ENCODE measurements around the gene CTDP1.

Gene CTDP1

GRCh38 chr18:79644006-79644665 is 35.5 kb upstream of the CTDP1 start:
- peak; percentile 85 for DNase-seq

GRCh38 chr18:79644666-79645057 is 34.9 kb upstream of the CTDP1 start:
- DNase-seq, result no peak

- no peak for DNase-seq
Measured at GRCh38 chr18:79645291-79645983, 34.2 kb upstream of the CTDP1 start.

- DNase-seq, result no peak
Measured at GRCh38 chr18:79647307-79647706, 32.3 kb upstream of the CTDP1 start.

GRCh38 chr18:79650959-79651358 is 28.6 kb upstream of the CTDP1 start:
- DNase-seq, result no peak

GRCh38 chr18:79657342-79657996 is 22.1 kb upstream of the CTDP1 start:
- peak; percentile 42 for DNase-seq

- DNase-seq, result no peak
Measured at GRCh38 chr18:79658366-79658765, 21.2 kb upstream of the CTDP1 start.

- DNase-seq, result no peak
Measured at GRCh38 chr18:79659733-79660132, 19.9 kb upstream of the CTDP1 start.

- DNase-seq, result no peak
Measured at GRCh38 chr18:79662034-79662433, 17.6 kb upstream of the CTDP1 start.

GRCh38 chr18:79662439-79662838 is 17.2 kb upstream of the CTDP1 start:
- no peak for DNase-seq

- DNase-seq, result no peak
Measured at GRCh38 chr18:79664525-79665125, 15.0 kb upstream of the CTDP1 start.

- no peak for DNase-seq
Measured at GRCh38 chr18:79668203-79668602, 11.4 kb upstream of the CTDP1 start.

- no peak for DNase-seq
Measured at GRCh38 chr18:79672490-79673276, 6.9 kb upstream of the CTDP1 start.

GRCh38 chr18:79677221-79677620 is 2.4 kb upstream of the CTDP1 start:
- no peak for DNase-seq

- DNase-seq, result no peak
Measured at GRCh38 chr18:79677840-79678239, 1.8 kb upstream of the CTDP1 start.

GRCh38 chr18:79678665-79679551 is 695 bp upstream of the CTDP1 start:
- peak; percentile 100 for DNase-seq

- DNase-seq, result peak; percentile 78
Measured at GRCh38 chr18:79680100-79680879, 687 bp downstream of the CTDP1 start.

- no peak for DNase-seq
Measured at GRCh38 chr18:79680891-79681339, 1.3 kb downstream of the CTDP1 start.

- no peak for DNase-seq
Measured at GRCh38 chr18:79681484-79682387, 2.1 kb downstream of the CTDP1 start.

GRCh38 chr18:79682481-79682880 is 2.9 kb downstream of the CTDP1 start:
- no peak for DNase-seq
